ENCODE results near the gene CD300A. TPM values are rescaled to one million over a fixed set of nuclear protein-coding genes. Genes with fewer than 3 reads are reported as not detected.

Gene CD300A
- total and polyA plus RNA-seq, 2 donors (not counting 3 experiments of a cell fraction or from before 2014, with no cell fraction given), result not detected

DNA sequence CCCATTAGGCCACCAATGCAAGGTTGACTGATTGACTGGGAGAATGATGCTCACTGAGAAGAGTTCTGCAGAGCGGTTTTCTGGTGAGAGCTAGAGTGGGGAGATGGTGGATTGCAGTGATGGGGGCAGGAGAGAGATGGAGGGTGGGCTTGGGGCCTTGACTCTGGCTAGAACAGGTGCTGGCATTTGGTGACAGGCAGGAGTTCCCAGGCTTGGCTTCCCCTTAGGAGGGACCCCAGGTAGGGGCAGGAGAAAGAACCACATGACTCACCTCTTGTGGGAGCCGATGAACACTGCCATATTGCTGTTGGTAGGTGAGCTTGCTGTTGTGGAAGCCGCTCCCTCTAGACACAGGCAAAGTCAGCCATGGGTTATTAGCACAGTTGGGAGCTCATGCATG is 56.9 kb downstream of the CD300A start:
- Histone ChIP-seq H3K9me3 (replicated peaks; ENCODE audit: control insufficient read depth, insufficient read depth, low read length) (peaks cover 2% of the 10 kb centered on the region), H3K79me2 (ENCODE audit: control insufficient read depth, insufficient read depth, low read length) (no peaks in the 10 kb centered on the region), H3K4me3 (replicated peaks in 1 of 3; ENCODE audit: insufficient read depth in 1 of 3, low read depth in 1 of 3, low read length in 3 of 3) (no peak overlapping the region), H3K27ac (ENCODE audit: insufficient read depth, low read depth, low read length) (no peak overlapping the region), H3K36me3 (ENCODE audit: control insufficient read depth in 2 of 2, extremely low read depth in 1 of 2, insufficient read depth in 2 of 2, low read length in 2 of 2) (no peaks in the 10 kb centered on the region), H3K9ac (replicated peaks; ENCODE audit: extremely low read depth, insufficient read depth, low read length) (no peak overlapping the region), H3K4me2 (ENCODE audit: insufficient read depth, low read length) (no peak overlapping the region), H2AFZ (ENCODE audit: low read depth, low read length) (no peak overlapping the region), H3K4me1 (ENCODE audit: control insufficient read depth, extremely low read depth, insufficient read depth, low read length) (no peaks in the 10 kb centered on the region), H4K20me1 (replicated peaks; ENCODE audit: control insufficient read depth, extremely low read depth, insufficient read depth, low read length) (no peaks in the 10 kb centered on the region), H3K27me3 (ENCODE audit: control insufficient read depth in 2 of 2, insufficient read depth in 2 of 2, low read length in 2 of 2) (no peaks in the 10 kb centered on the region), H3K9me1 (replicated peaks; ENCODE audit: control insufficient read depth, extremely low read depth, insufficient read depth, low read length) (no peaks in the 10 kb centered on the region)
- intact Hi-C loops (cut with micrococcal nuclease), result no loop called here
- no peak for DNase-seq (ENCODE audit: low read depth, low spot score)
- dilution Hi-C loops (cut with MboI; ENCODE audit: extremely low pct_ligation_motif_present, low sequenced_read_pairs), result no loop called here
- TF ChIP-seq FOS (IDR thresholded peaks at IDR 0.05; ENCODE audit: borderline replicate concordance, insufficient read depth, low read length) (no peak), GATA2 (IDR thresholded peaks at IDR 0.05; ENCODE audit: insufficient read depth, insufficient read length, low read depth, low read length) (no peak), JUN (IDR thresholded peaks at IDR 0.05; ENCODE audit: borderline replicate concordance, insufficient read depth, insufficient read length, low read depth) (no peak), POLR2A (IDR thresholded peaks at IDR 0.05; ENCODE audit: low read depth, low read length) (no peak), MYC (IDR thresholded peaks at IDR 0.05; ENCODE audit: low read depth, low read length) (no peak), POLR2AphosphoS5 (IDR thresholded peaks at IDR 0.05; ENCODE audit: insufficient read depth, low read depth, low read length) (no peak), EZH2 (IDR thresholded peaks at IDR 0.05; ENCODE audit: borderline replicate concordance, low read depth, low read length, severe bottlenecking) (no peak)
- TF ChIP-seq, protein P1, sequence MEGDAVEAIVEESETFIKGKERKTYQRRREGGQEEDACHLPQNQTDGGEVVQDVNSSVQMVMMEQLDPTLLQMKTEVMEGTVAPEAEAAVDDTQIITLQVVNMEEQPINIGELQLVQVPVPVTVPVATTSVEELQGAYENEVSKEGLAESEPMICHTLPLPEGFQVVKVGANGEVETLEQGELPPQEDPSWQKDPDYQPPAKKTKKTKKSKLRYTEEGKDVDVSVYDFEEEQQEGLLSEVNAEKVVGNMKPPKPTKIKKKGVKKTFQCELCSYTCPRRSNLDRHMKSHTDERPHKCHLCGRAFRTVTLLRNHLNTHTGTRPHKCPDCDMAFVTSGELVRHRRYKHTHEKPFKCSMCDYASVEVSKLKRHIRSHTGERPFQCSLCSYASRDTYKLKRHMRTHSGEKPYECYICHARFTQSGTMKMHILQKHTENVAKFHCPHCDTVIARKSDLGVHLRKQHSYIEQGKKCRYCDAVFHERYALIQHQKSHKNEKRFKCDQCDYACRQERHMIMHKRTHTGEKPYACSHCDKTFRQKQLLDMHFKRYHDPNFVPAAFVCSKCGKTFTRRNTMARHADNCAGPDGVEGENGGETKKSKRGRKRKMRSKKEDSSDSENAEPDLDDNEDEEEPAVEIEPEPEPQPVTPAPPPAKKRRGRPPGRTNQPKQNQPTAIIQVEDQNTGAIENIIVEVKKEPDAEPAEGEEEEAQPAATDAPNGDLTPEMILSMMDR (IDR thresholded peaks at IDR 0.05; ENCODE audit: extremely low read depth in 1 of 2, insufficient read depth in 1 of 2, low read depth in 1 of 2, low read length in 2 of 2), result no peak
- TF ChIP-seq, protein P2, sequence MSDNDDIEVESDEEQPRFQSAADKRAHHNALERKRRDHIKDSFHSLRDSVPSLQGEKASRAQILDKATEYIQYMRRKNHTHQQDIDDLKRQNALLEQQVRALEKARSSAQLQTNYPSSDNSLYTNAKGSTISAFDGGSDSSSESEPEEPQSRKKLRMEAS (IDR thresholded peaks at IDR 0.05; ENCODE audit: insufficient read depth, insufficient read length), result no peak
- no peak for FAIRE-seq
- no TSS peak for BruUV-seq (replicated peaks)
- POLR2A ChIA-PET, result no interaction called here
- CTCF ChIA-PET, result no interaction called here

All from endothelial cell of umbilical vein (primary cell).